ENCODE results near the gene AMH. TPM values are rescaled to one million over a fixed set of nuclear protein-coding genes. Genes with fewer than 3 reads are reported as not detected.

The AMH gene
- total and polyA plus RNA-seq, 11 donors = 0.10 to 1.1 (median 0.57) TPM; not detected in 4

- 8 to 22% (median 8%) methylated on average over 29 to 40 of the region's 40 CpGs; no CpG with 5 or more reads in 1 of the 4 donors for WGBS, 4 donors
- Histone ChIP-seq H3K9me3 (no peaks in the 10 kb centered on the region), H3K4me3 (no peak overlapping the region), H3K4me1 (peaks cover 0 to 56% (median 36%) of the 10 kb centered on the region in 12 donors), H3K27me3 (peaks cover 33 to 57% (median 46%) of the 10 kb centered on the region in 9 donors), H3K27ac (no peak overlapping the region), H3K36me3 (peaks cover 0 to 30% (median 20%) of the 10 kb centered on the region in 9 donors)
- intact Hi-C loops (cut with DNase I) = no loop called here
- TF ChIP-seq POLR2A (IDR thresholded peaks at IDR 0.05) (no peak), CTCF (IDR thresholded peaks at IDR 0.05) (no peak)
- DNase-seq (peak in 1 of 5 donors; percentile 60), ATAC-seq (no peak)
Observed at GRCh38 chr19:2250766-2251105, 1.6 kb downstream of the AMH start.

- WGBS, 4 donors = 5 to 9% (median 6%) methylated on average over 60 to 125 of the region's 125 CpGs
Observed at GRCh38 chr19:2251106-2252054, 2.3 kb downstream of the AMH start.

GRCh38 chr19:2252055-2252796 lies 3.1 kb downstream of the AMH start:
- ATAC-seq (no peak), DNase-seq (peak in 1 of 5 donors; percentile 61)
- peaks cover 33 to 57% (median 46%) of the 10 kb centered on the region in 9 donors for H3K27me3 ChIP-seq
- no peak for TF ChIP-seq CTCF (IDR thresholded peaks at IDR 0.05)
- TF ChIP-seq POLR2A (IDR thresholded peaks at IDR 0.05) = no peak
- peaks cover 0 to 49% (median 30%) of the 10 kb centered on the region in 12 donors for H3K4me1 ChIP-seq
- intact Hi-C loops (cut with DNase I) = no loop called here
- H3K9me3 ChIP-seq = no peaks in the 10 kb centered on the region
- WGBS, 4 donors = 8 to 15% (median 12%) methylated on average over 61 to 74 of the region's 74 CpGs
- peaks cover 0 to 15% (median 5%) of the 10 kb centered on the region in 9 donors for H3K36me3 ChIP-seq
- no peak overlapping the region for H3K27ac ChIP-seq
- H3K4me3 ChIP-seq = peak overlapping the region in 10 of 12 donors; percentile 0 to 45 (median 13)

More at GRCh38 chr19:2251106-2252054, 2.3 kb downstream of the AMH start:
- TF ChIP-seq POLR2A (IDR thresholded peaks at IDR 0.05) = no peak
- no peak for TF ChIP-seq CTCF (IDR thresholded peaks at IDR 0.05)
- H3K36me3 ChIP-seq = peaks cover 0 to 23% (median 14%) of the 10 kb centered on the region in 9 donors
- peaks cover 0 to 56% (median 36%) of the 10 kb centered on the region in 12 donors for H3K4me1 ChIP-seq
- no peaks in the 10 kb centered on the region for H3K9me3 ChIP-seq
- no peak overlapping the region for H3K27ac ChIP-seq
- H3K27me3 ChIP-seq = peaks cover 33 to 57% (median 46%) of the 10 kb centered on the region in 9 donors
- ATAC-seq (no peak), DNase-seq (peak in 1 of 5 donors; percentile 50)
- intact Hi-C loops (cut with DNase I) = no loop called here
- peak overlapping the region in 10 of 12 donors; percentile 0 to 45 (median 11) for H3K4me3 ChIP-seq

GRCh38 chr19:2252797-2253105 lies 3.6 kb downstream of the AMH start:
- Histone ChIP-seq H3K4me3 (peak overlapping the region in 6 of 12 donors; percentile 1 to 45 (median 16)), H3K27ac (no peak overlapping the region)

More at GRCh38 chr19:2252797-2253105, 3.6 kb downstream of the AMH start:
- DNase-seq (peak in 1 of 5 donors; percentile 56), ATAC-seq (no peak)
- TF ChIP-seq CTCF (IDR thresholded peaks at IDR 0.05) = no peak
- no peak for TF ChIP-seq POLR2A (IDR thresholded peaks at IDR 0.05)
- peaks cover 33 to 57% (median 46%) of the 10 kb centered on the region in 9 donors for H3K27me3 ChIP-seq
- peaks cover 0 to 10% (median 0%) of the 10 kb centered on the region in 9 donors for H3K36me3 ChIP-seq
- H3K4me1 ChIP-seq = peaks cover 0 to 44% (median 28%) of the 10 kb centered on the region in 12 donors
- intact Hi-C loops (cut with DNase I) = no loop called here
- WGBS, 4 donors = 6 to 17% (median 9%) methylated on average over 5 to 18 of the region's 18 CpGs
- no peaks in the 10 kb centered on the region for H3K9me3 ChIP-seq
